GM23338 (cell line): Measurements from ENCODE around the gene BCL7C. TPM values are rescaled to one million over a fixed set of nuclear protein-coding genes. Genes with fewer than 3 reads are reported as not detected.

Experiments used
- ATAC-seq: fragments of 200-7000 bp; cut with Tn5 transposase; 3 replicates; pipeline ENCODE4 v1.9.1; 2020
- DNase-seq: peaks from one replicate; pipeline ENCODE4 v3.0.0-alpha.2; 2015; ENCODE audit warnings: low spot score
- H2AFZ ChIP-seq: fragments of 200-600 bp; sonication (generic); 2 replicates; pipeline ENCODE4 v1.8.0; 2016; ENCODE audit warnings: antibody characterized with exemption, mild to moderate bottlenecking, moderate library complexity
- H3F3A ChIP-seq: fragments of 200-600 bp; sonication (generic); replicated peaks from 2 replicates; pipeline ENCODE4 v1.8.0; 2017; ENCODE audit warnings: antibody characterized with exemption, mixed run types, low read depth
- H3K27ac ChIP-seq: fragments of 200-600 bp; sonication (generic); 2 replicates; pipeline ENCODE4 v1.6.1; 2016; ENCODE audit warnings: low read depth
- H3K27me3 ChIP-seq: fragments of 200-600 bp; sonication (generic); 2 replicates; pipeline ENCODE4 v1.8.0; 2016; ENCODE audit warnings: mild to moderate bottlenecking, mixed run types, moderate library complexity; ENCODE audit not compliant: insufficient read depth
- H3K36me3 ChIP-seq: fragments of 200-600 bp; sonication (generic); 2 replicates; pipeline ENCODE4 v1.8.0; 2016; ENCODE audit warnings: mild to moderate bottlenecking; ENCODE audit not compliant: insufficient read depth
- H3K4me1 ChIP-seq: fragments of 200-600 bp; sonication (generic); 2 replicates; pipeline ENCODE4 v1.8.0; 2016; ENCODE audit warnings: mild to moderate bottlenecking, moderate library complexity; ENCODE audit not compliant: insufficient read depth
- H3K4me2 ChIP-seq: fragments of 200-600 bp; sonication (generic); 2 replicates; pipeline ENCODE4 v1.7.1; 2017; ENCODE audit warnings: mixed run types
- H3K4me3 ChIP-seq: fragments of 200-600 bp; sonication (generic); 2 replicates; pipeline ENCODE4 v1.6.1; 2016; ENCODE audit warnings: mixed run types
- H3K79me2 ChIP-seq: fragments of 200-600 bp; sonication (generic); replicated peaks from 2 replicates; pipeline ENCODE4 v1.8.0; 2017; ENCODE audit warnings: mild to moderate bottlenecking; ENCODE audit not compliant: insufficient read depth
- H3K9me2 ChIP-seq: fragments of 200-600 bp; sonication (generic); 2 replicates; pipeline ENCODE4 v1.8.0; 2017; ENCODE audit not compliant: insufficient read depth
- H4K20me1 ChIP-seq: fragments of 200-600 bp; sonication (generic); replicated peaks from 2 replicates; pipeline ENCODE4 v1.8.0; 2017; ENCODE audit warnings: mild to moderate bottlenecking; ENCODE audit not compliant: insufficient read depth
- H3K27ac Mint-ChIP-seq: 2 replicates; pipeline ENCODE4 v1.8.0; 2020; ENCODE audit warnings: inconsistent platforms, mild to moderate bottlenecking, moderate library complexity, mixed read lengths
- H3K27me3 Mint-ChIP-seq: 3 replicates; pipeline ENCODE4 v1.8.0; 2022; ENCODE audit warnings: low read depth, mild to moderate bottlenecking, moderate library complexity, mixed read lengths, inconsistent platforms; ENCODE audit not compliant: insufficient read depth, poor library complexity
- H3K36me3 Mint-ChIP-seq: 3 replicates; pipeline ENCODE4 v1.8.0; 2021; ENCODE audit warnings: low read depth, mild to moderate bottlenecking, inconsistent platforms, moderate library complexity, mixed read lengths
- H3K4me1 Mint-ChIP-seq: 3 replicates; pipeline ENCODE4 v1.8.0; 2020; ENCODE audit warnings: mild to moderate bottlenecking, inconsistent platforms, mixed read lengths
- H3K4me3 Mint-ChIP-seq: 3 replicates; pipeline ENCODE4 v1.8.0; 2021; ENCODE audit warnings: moderate library complexity, mild to moderate bottlenecking, inconsistent platforms, mixed read lengths
- H3K9me3 Mint-ChIP-seq: 3 replicates; pipeline ENCODE4 v1.8.0; 2020; ENCODE audit warnings: moderate library complexity, mild to moderate bottlenecking, inconsistent platforms, mixed read lengths
- CREB1 ChIP-seq: fragments of 250-450 bp; sonication (Bioruptor Pico); IDR thresholded peaks from 2 replicates; pipeline ENCODE4 v1.5.0; 2020; ENCODE audit warnings: low read depth, mild to moderate bottlenecking, moderate library complexity
- CTCF ChIP-seq, 2 experiments: fragments of 200-600 bp in 1 of 2; sonication (generic) in 1 of 2; conservative IDR thresholded peaks; 2 replicates each; pipeline versions ENCODE4 v1.5.1 to v1.6.1; 2016 to 2017; ENCODE audit warnings: antibody characterized with exemption in 2 of 2, low read depth in 2 of 2, mild to moderate bottlenecking in 2 of 2, moderate library complexity in 1 of 2
- EZH2 ChIP-seq: fragments of 200-600 bp; sonication (generic); IDR thresholded peaks from one replicate; pipeline ENCODE4 v1.8.0; 2017; ENCODE audit warnings: antibody characterized with exemption, mild to moderate bottlenecking, low read depth; ENCODE audit not compliant: unreplicated experiment
- EZH2phosphoT487 ChIP-seq: fragments of 200-600 bp; sonication (generic); IDR thresholded peaks from one replicate; pipeline ENCODE4 v1.8.1; 2018; ENCODE audit warnings: antibody characterized with exemption; ENCODE audit not compliant: unreplicated experiment
- JUNB ChIP-seq: IDR thresholded peaks from one replicate; pipeline ENCODE4 v1.6.1; 2016; ENCODE audit warnings: antibody characterized with exemption; ENCODE audit not compliant: unreplicated experiment
- NANOG ChIP-seq: IDR thresholded peaks from 2 replicates; pipeline ENCODE4 v1.6.1; 2016; ENCODE audit warnings: antibody characterized with exemption, borderline replicate concordance
- POLR2AphosphoS5 ChIP-seq: IDR thresholded peaks from 2 replicates; pipeline ENCODE4 v1.6.1; 2016; ENCODE audit warnings: antibody characterized with exemption, low read depth
- REST ChIP-seq: IDR thresholded peaks from one replicate; pipeline ENCODE4 v1.6.1; 2018; ENCODE audit warnings: antibody characterized with exemption; ENCODE audit not compliant: unreplicated experiment
- STAT1 ChIP-seq: IDR thresholded peaks from one replicate; pipeline ENCODE4 v1.6.1; 2016; ENCODE audit warnings: antibody characterized with exemption; ENCODE audit not compliant: unreplicated experiment
- ZNF114 ChIP-seq: fragments of 250-450 bp; sonication (Bioruptor Pico); IDR thresholded peaks from 2 replicates; pipeline ENCODE4 v1.5.0; 2020; ENCODE audit warnings: mild to moderate bottlenecking, moderate library complexity
- polyA plus RNA-seq: library from polyadenylated mRNA; unstranded; fragments of >200 nt; fragmentation: Nextera tagmentation; extraction: Ambion mirVana; gene quantifications from 2 replicates; pipeline ENCODE4 v1.2.1, GENCODE V29; 2016
- total RNA-seq: library from RNA; depleted of rRNA; stranded (reverse); fragments of >200 nt; shearing (Covaris generic); gene quantifications from 2 replicates; pipeline ENCODE4 v1.2.3, GENCODE V29; 2014
- TF ChIP-seq, protein P1 (sequence below): fragments of 250-450 bp; sonication (Bioruptor Pico); IDR thresholded peaks from 2 replicates; pipeline ENCODE4 v1.5.0; 2020; ENCODE audit warnings: mild to moderate bottlenecking, moderate library complexity

Gene BCL7C
- total and polyA plus RNA-seq, 2 experiments from 2014 or later, result 17.5 to 22.1 TPM

- H2AFZ ChIP-seq, result no peak overlapping the region
- TF ChIP-seq JUNB, result no peak
- TF ChIP-seq POLR2AphosphoS5, result no peak
- no peak for TF ChIP-seq ZNF114 (CRISPR knock-in tag)
- no peak for TF ChIP-seq CTCF (conservative IDR thresholded peaks at IDR 0.05; ENCODE audit: low read depth in 2 of 2)
- TF ChIP-seq, protein P1, sequence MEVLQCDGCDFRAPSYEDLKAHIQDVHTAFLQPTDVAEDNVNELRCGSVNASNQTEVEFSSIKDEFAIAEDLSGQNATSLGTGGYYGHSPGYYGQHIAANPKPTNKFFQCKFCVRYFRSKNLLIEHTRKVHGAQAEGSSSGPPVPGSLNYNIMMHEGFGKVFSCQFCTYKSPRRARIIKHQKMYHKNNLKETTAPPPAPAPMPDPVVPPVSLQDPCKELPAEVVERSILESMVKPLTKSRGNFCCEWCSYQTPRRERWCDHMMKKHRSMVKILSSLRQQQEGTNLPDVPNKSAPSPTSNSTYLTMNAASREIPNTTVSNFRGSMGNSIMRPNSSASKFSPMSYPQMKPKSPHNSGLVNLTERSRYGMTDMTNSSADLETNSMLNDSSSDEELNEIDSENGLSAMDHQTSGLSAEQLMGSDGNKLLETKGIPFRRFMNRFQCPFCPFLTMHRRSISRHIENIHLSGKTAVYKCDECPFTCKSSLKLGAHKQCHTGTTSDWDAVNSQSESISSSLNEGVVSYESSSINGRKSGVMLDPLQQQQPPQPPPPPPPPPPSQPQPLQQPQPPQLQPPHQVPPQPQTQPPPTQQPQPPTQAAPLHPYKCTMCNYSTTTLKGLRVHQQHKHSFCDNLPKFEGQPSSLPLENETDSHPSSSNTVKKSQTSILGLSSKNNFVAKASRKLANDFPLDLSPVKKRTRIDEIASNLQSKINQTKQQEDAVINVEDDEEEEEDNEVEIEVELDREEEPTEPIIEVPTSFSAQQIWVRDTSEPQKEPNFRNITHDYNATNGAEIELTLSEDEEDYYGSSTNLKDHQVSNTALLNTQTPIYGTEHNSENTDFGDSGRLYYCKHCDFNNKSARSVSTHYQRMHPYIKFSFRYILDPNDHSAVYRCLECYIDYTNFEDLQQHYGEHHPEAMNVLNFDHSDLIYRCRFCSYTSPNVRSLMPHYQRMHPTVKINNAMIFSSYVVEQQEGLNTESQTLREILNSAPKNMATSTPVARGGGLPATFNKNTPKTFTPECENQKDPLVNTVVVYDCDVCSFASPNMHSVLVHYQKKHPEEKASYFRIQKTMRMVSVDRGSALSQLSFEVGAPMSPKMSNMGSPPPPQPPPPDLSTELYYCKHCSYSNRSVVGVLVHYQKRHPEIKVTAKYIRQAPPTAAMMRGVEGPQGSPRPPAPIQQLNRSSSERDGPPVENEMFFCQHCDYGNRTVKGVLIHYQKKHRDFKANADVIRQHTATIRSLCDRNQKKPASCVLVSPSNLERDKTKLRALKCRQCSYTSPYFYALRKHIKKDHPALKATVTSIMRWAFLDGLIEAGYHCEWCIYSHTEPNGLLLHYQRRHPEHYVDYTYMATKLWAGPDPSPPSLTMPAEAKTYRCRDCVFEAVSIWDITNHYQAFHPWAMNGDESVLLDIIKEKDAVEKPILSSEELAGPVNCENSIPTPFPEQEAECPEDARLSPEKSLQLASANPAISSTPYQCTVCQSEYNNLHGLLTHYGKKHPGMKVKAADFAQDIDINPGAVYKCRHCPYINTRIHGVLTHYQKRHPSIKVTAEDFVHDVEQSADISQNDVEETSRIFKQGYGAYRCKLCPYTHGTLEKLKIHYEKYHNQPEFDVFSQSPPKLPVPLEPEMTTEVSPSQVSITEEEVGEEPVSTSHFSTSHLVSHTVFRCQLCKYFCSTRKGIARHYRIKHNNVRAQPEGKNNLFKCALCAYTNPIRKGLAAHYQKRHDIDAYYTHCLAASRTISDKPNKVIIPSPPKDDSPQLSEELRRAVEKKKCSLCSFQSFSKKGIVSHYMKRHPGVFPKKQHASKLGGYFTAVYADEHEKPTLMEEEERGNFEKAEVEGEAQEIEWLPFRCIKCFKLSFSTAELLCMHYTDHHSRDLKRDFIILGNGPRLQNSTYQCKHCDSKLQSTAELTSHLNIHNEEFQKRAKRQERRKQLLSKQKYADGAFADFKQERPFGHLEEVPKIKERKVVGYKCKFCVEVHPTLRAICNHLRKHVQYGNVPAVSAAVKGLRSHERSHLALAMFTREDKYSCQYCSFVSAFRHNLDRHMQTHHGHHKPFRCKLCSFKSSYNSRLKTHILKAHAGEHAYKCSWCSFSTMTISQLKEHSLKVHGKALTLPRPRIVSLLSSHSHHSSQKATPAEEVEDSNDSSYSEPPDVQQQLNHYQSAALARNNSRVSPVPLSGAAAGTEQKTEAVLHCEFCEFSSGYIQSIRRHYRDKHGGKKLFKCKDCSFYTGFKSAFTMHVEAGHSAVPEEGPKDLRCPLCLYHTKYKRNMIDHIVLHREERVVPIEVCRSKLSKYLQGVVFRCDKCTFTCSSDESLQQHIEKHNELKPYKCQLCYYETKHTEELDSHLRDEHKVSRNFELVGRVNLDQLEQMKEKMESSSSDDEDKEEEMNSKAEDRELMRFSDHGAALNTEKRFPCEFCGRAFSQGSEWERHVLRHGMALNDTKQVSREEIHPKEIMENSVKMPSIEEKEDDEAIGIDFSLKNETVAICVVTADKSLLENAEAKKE, result no peak
- TF ChIP-seq CREB1 (CRISPR knock-in tag), result no peak
- TF ChIP-seq NANOG, result no peak
- TF ChIP-seq EZH2phosphoT487, result no peak
- TF ChIP-seq REST, result no peak
- TF ChIP-seq EZH2, result no peak
- TF ChIP-seq STAT1, result no peak
- H4K20me1 ChIP-seq, result peaks cover 4% of the 10 kb centered on the region; the same call in 1 of the 2 replicates
- H3K4me1 ChIP-seq, result peaks cover 10% of the 10 kb centered on the region; the same call in 1 of the 2 replicates
- DNase-seq, result no peak
- no peak overlapping the region for H3K4me2 ChIP-seq
- H3K4me3 ChIP-seq, result no peak overlapping the region
- H3K36me3 ChIP-seq, result no peaks in the 10 kb centered on the region
- H3K27ac Mint-ChIP-seq, result no peak overlapping the region
- no peak overlapping the region for H3K27ac ChIP-seq
- H3K27me3 ChIP-seq, result no peaks in the 10 kb centered on the region
- H3K9me3 Mint-ChIP-seq, result no peaks in the 10 kb centered on the region
- peaks cover 13% of the 10 kb centered on the region for H3K79me2 ChIP-seq
- H3F3A ChIP-seq, result peaks cover 5% of the 10 kb centered on the region; the same call in 1 of the 2 replicates
- H3K4me1 Mint-ChIP-seq, result peaks cover 10% of the 10 kb centered on the region
- peaks cover 2% of the 10 kb centered on the region for H3K36me3 Mint-ChIP-seq
- H3K27me3 Mint-ChIP-seq, result peaks cover 21% of the 10 kb centered on the region
- ATAC-seq, result no peak
- H3K9me2 ChIP-seq, result no peaks in the 10 kb centered on the region
- H3K4me3 Mint-ChIP-seq, result peak overlapping the region; percentile 16; the same call in 1 of the 3 replicates
Measured at GRCh38 chr16:30920891-30921290, 27.0 kb upstream of the BCL7C start.
